SK-N-SH (cell line): Measurements from ENCODE around the gene ERVH48-1.

ENCODE experiments used
- CTCF ChIP-seq: fragments of 200-600 bp; sonication (generic); IDR thresholded peaks from 2 replicates; pipeline ENCODE4 v1.6.1; 2017; ENCODE audit warnings: antibody characterized with exemption, mild to moderate bottlenecking, moderate library complexity
- EP300 ChIP-seq, 2 experiments: IDR thresholded peaks; 2 replicates each; pipeline versions ENCODE4 v1.4.0 to v1.6.1; 2012; ENCODE audit warnings: borderline replicate concordance in 1 of 2, low read depth in 1 of 2, low read length in 1 of 2
- MAX ChIP-seq: IDR thresholded peaks from 2 replicates; pipeline ENCODE4 v1.4.0; 2012; ENCODE audit warnings: low read depth
- PBX3 ChIP-seq: IDR thresholded peaks from 2 replicates; pipeline ENCODE4; 2012
- POLR2AphosphoS5 ChIP-seq: IDR thresholded peaks from 2 replicates; pipeline ENCODE4 v1.6.1; 2012; ENCODE audit warnings: low read depth, low read length
- RAD21 ChIP-seq: IDR thresholded peaks from 2 replicates; pipeline ENCODE4 v1.6.1; 2012; ENCODE audit warnings: mild to moderate bottlenecking, low read length
- SIN3A ChIP-seq: IDR thresholded peaks from 2 replicates; pipeline ENCODE4 v1.6.1; 2012; ENCODE audit warnings: low read depth, mild to moderate bottlenecking, low read length, moderate library complexity, borderline replicate concordance
- SMC3 ChIP-seq: IDR thresholded peaks from 2 replicates; pipeline ENCODE4 v1.6.1; 2012; ENCODE audit warnings: low read depth, low read length, improper control_type of control experiment
- TAF1 ChIP-seq: IDR thresholded peaks from 2 replicates; pipeline ENCODE4 v1.6.1; 2012; ENCODE audit warnings: low read depth, mild to moderate bottlenecking, low read length, moderate library complexity, borderline replicate concordance
- USF1 ChIP-seq: IDR thresholded peaks from 2 replicates; pipeline ENCODE4 v1.4.0; 2012; ENCODE audit warnings: low read depth, borderline replicate concordance
- USF2 ChIP-seq: fragments of 150-350 bp; IDR thresholded peaks from 2 replicates; pipeline ENCODE4 v1.6.1; 2017; ENCODE audit warnings: antibody characterized with exemption, low read length, low read depth, borderline replicate concordance
- YY1 ChIP-seq: IDR thresholded peaks from 2 replicates; pipeline ENCODE4 v1.4.0; 2012; ENCODE audit warnings: low read depth, mild to moderate bottlenecking

GRCh38 chr21:42918291-42918690 lies 7.1 kb downstream of the ERVH48-1 start:
- TF ChIP-seq SMC3 (no peak), CTCF (no peak), RAD21 (no peak), POLR2AphosphoS5 (no peak), MAX (no peak), YY1 (no peak), TAF1 (no peak), USF2 (no peak), EP300 (IDR thresholded peaks at IDR 0.05; ENCODE audit: borderline replicate concordance in 1 of 2, low read depth in 1 of 2, low read length in 1 of 2) (no peak), USF1 (no peak), SIN3A (no peak), PBX3 (no peak)
